SH-SY5Y (cell line): ENCODE measurements around the gene OPN1MW2.
"Not testable (repeated sequence)": the region's sequence is repeated elsewhere in the genome, so short reads cannot be mapped to it uniquely, and the experiment has no call there.

Experiments
- GATA2 ChIP-seq: IDR thresholded peaks from 2 replicates; pipeline ENCODE4 v1.6.1; 2011; ENCODE audit warnings: mild to moderate bottlenecking, low read depth, low read length
- GATA3 ChIP-seq: IDR thresholded peaks from 2 replicates; pipeline ENCODE4 v1.6.1; 2011; ENCODE audit warnings: low read depth, mild to moderate bottlenecking, low read length, moderate library complexity

DNA sequence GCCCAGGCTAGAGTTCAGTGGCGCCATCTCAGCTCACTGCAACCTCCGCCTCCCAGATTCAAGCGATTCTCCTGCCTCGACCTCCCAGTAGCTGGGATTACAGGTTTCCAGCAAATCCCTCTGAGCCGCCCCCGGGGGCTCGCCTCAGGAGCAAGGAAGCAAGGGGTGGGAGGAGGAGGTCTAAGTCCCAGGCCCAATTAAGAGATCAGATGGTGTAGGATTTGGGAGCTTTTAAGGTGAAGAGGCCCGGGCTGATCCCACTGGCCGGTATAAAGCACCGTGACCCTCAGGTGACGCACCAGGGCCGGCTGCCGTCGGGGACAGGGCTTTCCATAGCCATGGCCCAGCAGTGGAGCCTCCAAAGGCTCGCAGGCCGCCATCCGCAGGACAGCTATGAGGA, 37.7 kb downstream of the OPN1MW2 start, which contains the start of gene OPN1MW3:
- not testable (repeated sequence) for TF ChIP-seq GATA3, GATA2
